ENCODE results near the gene TAF8.
"Not testable (repeated sequence)": the region's sequence is repeated elsewhere in the genome, so short reads cannot be mapped to it uniquely, and the experiment has no call there.

Gene TAF8

GRCh38 chr6:42029062-42029685 is 21.1 kb upstream of the TAF8 start:
- DNase-seq (ENCODE audit: low read depth) = no peak

DNA sequence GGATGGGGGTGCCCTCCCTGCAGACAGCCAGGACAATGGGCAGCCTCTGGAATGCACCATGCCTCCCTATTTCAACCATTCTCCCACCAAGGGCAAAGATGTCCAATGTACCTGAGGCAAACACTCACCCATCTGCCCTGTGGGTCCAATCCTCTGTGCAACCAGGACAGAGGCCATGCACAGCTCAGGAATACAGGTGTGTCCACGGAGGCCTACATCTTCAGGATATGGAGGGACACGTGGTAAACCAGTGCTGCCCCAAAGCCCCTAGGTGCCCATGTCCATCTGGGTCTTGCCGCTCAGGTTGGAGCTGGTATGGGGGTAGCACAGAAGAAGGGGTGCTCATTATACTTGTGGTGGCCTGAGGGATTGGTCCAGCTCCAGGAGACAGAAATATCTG is 20.4 kb upstream of the TAF8 start:
- DNase-seq (ENCODE audit: low read depth) = no peak

DNA sequence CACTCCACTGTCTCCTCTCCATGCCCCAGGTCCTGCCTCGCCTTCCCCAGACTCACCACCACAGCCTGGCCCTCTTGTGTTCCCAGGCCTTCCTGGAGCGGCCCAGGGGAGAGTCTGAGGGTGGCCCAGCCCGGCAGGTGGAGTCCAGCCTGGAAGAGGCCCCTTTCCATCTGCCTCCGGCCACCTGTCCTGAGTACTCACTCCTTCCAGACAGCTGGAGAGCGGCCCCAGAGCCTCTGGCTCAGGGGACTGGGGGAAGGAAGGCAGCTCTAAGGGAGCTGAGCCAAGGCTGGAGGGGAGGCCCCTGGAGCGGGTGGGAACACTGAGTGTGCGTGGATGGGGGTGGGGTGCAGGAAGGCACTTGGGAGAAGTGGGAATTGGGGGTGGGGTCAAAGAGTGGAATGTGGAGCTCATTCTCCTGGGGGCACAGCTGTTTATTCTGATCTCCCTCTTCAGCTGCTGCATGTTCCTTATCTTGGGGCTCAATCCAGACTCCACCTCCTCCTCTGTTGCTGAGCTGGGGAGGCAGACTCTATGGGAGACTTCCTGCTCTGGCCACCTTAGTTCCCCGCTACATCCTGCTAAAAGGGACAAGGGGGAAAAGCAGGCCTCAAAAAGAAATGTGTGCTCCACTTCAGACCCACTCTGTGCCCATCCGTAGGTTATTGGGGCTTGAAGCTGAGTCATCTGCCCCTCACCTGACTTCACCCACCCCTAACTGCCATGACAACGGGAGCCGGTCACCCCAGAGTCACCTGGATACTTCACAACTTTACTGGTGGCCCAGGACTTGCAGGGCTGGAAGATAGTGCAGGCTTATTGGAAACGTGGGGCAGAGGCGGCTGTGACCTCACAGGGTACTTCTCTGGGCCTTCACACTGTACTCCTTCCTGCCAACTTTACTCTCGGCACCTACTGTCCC is 19.5 kb upstream of the TAF8 start:
- no peak for DNase-seq (ENCODE audit: low read depth)

- DNase-seq (ENCODE audit: low read depth) = no peak
These were observed 18.0 kb upstream of the TAF8 start for GRCh38 chr6:42032366-42032765.

- DNase-seq (ENCODE audit: low read depth) = not testable (repeated sequence)
These were observed 12.7 kb upstream of the TAF8 start for GRCh38 chr6:42037669-42038068.

- no peak for DNase-seq (ENCODE audit: low read depth)
These were observed 12.2 kb upstream of the TAF8 start for GRCh38 chr6:42038163-42038562.

DNA sequence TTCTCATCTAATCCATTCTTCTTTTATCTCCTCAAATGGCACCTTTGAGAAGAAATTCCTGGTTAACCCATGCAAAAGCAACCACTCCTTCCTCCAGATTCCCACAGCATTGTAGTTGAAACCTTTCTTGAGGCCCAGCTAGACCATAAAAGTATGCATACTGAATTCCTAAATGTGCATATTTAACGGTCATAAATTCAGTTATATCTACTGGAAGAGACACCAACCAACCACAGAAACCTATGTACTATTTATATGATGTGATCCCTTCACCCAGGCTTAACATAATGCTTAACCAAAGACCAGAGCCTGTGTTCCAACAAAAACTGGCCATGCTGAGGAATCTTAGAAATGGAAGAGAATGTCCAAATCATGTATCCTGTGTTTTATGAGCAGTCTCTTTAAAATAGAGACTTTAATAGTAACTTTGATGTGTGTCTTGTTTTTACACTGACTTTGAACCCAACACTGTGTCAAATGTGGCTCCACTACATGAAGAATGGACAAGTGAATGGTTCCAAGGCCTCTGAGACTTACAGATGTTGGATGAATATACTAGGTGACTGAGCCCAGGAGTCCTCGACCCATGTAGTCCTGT is 11.4 kb upstream of the TAF8 start:
- no peak for DNase-seq (ENCODE audit: low read depth)

DNA sequence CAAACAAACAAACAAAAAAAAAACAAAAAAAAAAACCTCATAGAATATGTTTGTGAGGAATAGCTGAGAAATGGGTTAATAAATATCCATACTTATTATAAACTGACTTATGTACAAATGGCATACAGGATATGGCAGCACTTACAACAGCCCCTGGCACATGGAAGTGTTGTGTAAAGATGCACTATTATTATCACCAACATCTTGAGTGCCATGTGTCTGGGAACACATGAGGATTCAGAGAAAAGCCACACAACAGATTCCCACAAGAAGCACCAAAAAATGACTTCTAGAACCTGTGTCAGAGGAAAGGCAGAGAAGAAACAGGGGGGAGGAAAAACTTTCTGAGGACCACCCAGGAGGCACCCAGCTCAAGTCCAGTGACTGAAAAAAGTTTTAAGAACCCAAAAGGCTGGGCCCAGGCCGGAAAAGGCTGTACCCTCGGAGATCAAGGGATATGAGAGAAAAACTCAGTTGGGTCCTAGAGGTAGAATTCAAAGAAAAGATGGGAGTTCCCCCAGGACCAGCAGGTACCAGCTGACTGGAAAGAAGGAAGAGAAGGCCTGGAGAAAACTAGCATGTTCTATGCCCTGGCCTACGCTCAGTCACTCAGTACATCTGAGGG is 9.4 kb upstream of the TAF8 start:
- DNase-seq (ENCODE audit: low read depth) = no peak

DNA sequence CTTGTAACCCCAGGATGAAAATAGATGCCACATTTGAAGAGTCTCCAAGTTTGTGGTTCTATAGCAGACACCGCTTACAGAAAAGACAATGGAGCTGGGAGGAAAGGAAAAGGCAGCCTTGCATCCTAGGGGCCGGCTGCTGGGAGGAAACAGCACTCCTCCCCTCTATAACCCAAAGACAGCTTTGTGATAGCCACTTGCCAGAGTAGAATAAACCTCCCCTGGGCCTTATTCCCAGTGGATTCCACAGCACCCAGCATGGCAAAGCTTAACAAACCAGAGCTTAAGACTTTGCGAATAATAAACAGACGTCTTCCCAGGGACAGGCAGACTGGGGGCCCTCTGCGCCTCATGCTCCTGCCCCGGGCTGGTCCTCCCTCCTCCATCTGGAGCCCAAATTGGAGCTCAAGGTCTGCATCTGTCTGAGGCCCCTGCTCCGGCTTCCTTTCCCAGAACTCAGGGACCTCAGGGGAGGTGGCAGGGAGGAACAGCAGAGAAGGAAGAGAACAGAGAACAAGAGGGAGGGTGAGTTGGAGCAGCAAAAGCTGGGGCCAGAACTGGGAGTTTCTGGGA is 8.8 kb upstream of the TAF8 start:
- no peak for DNase-seq (ENCODE audit: low read depth)

- DNase-seq (ENCODE audit: low read depth) = no peak
These were observed 8.2 kb upstream of the TAF8 start for GRCh38 chr6:42042108-42042507.

DNA sequence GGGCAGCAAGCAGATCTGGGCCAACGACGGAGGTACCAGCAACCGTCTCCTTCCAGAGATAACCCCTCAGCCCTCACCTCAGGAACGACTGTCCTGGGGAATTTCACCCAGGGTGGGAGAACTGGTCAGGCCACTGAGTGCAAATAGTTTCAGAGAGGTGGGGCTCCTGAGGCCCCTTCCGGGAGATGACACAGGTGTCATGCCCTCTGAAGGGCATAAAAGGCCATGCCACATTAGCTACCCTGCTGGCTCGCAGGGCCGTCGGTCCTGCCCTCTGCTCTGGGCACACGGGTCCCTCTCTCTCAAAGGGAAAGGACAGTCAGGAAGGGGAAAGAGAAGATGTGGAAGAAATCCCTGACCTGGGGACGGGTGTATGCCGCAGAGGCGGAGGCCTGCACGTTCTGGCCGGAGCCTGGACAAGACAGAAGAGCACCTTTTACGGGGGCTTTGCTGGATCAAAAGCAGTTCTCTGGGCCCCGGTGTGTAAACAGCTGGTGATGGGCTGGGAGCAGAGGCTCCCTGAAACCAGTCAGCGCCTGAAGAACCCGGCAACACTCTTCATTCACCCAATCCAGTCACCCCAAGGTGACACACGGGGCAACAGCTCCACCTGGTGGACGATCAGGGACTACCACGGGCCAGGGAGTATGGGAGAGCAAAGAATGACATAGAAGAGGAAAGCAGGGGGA is 6.4 kb upstream of the TAF8 start:
- DNase-seq (ENCODE audit: low read depth) = peak; percentile 94

DNA sequence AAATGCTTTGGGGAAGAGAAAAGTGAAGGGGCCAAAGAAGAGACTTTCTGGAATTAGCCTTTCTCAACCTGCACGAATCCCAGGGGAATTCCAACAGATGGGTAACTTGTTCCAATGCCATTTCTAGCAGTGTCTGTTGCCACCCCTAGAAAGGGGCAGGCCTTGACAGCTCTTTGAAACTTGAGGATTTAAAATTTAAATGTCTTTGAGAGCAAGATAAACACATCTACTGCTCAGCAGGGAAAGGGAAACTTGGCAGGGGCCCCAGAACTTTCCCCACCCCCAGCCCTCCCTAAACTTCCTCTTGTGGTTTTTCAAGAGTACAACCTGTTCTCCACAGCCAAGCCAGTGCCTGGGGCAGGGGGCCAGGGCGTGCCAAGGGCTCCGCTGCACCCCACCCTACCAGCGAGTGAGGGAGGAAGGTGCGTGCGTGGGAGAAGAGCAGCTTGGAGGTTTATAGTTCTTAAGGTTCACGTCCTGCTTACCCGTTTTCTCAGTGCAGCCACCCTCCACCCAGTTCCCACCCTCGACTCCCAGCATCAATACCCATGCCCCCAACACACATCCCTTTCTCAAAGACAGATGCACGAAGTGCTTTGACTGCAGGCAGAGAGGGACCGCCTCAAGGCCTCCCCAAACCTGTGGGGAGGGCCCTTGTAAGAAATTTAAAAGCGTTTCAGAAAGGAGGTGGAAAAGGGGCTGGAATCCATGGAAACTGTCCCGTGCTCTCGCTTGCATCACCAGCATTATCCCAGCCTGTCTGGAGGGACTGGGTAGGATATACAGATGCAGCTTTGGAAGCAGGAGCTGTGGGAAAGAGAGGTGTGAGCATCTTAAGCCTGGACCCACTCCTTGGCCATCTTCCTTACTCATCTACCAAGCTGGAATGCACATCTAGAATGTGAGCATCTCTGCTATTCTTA is 4.5 kb upstream of the TAF8 start:
- no peak for DNase-seq (ENCODE audit: low read depth)

DNA sequence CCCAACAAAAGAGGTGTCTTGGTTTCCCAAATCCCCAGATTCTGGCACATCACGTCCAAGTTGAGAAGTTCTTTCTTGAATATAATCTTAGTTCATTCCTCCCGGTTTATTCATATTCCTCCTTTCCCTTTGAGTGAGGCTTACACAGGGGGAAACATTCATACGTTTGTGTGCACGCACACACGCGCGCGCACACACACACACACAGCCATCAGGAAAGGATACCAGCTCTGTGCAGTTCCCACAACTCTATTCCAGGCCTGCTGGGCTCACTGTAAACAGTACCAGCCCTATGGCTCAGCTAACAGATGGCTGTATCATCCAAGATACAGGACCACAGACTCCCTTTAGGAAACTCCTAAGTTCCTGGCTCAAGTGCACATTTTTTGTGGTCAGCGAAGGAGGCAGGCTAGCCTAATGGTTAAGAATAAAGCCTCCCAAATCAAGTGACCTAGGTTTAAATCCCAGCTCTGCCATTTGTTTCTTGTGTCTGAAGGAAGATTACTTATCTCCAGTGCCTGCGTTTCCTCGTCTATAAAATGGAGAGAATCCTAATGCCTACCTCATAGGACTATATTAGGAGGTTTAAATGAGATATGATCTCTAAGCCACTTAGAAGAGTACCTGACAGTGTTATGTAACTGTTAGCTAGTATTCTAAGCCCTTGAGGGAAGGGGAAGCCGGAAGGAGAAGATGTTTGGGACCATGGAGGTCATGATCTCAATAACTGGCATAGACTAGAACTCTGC is 3.7 kb upstream of the TAF8 start:
- DNase-seq (ENCODE audit: low read depth) = no peak

DNA sequence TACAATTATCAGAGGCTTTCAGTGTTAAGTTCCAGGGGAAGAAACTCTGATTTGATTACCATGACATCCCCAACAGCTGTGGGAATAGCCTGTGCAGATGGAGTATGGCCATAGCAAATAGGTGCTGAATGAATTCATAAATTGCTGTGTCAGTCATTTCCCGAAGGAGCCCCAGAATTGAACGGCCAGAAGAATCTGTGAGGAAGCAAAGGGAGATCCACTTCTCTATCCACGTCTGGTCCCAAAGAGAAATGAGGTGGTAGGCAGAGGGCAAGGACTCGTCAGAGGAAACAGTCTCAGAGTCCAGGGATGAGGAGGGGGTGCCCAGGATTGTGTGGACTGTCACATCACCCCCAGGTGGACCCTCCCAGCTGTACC is 3.1 kb upstream of the TAF8 start:
- DNase-seq (ENCODE audit: low read depth) = no peak

GRCh38 chr6:42047790-42048405 is 2.4 kb upstream of the TAF8 start:
- no peak for DNase-seq (ENCODE audit: low read depth)

DNA sequence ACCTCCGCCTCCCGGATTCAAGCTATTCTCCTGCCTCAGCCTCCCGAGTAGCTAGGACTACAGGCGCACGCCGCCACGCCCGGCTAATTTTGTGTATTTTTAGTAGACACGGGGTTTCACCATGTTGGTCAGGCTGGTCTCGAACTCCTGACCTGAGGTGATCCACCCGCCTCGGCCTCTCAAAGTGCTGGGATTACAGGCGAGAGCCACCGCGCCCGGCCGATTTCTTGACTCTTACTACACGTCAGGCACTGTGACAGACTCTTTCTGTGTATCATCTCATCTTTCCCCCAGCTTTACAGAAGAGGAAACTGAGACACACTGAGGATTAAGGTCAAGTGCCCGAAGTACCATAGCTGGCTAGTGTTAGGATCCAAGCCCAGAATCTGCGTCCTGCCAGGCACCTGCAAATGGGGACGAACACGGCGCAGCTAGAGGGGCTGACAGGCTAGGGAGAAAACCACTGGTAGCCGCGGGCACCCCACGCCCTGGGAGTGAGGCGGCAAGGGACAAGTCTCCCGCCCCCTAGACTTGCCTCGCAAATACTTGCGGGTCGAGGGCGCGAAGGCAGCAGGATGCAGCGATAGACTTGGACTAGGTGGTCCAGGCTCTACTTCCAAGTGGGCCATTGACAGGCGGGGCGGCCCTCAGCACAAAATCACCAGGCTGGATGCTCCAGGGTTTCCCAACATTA is 1.1 kb upstream of the TAF8 start:
- DNase-seq (ENCODE audit: low read depth) = no peak

GRCh38 chr6:42049948-42050296 is 402 bp upstream of the TAF8 start:
- DNase-seq (ENCODE audit: low read depth) = no peak

GRCh38 chr6:42051268-42051653 is 937 bp downstream of the TAF8 start:
- DNase-seq (ENCODE audit: low read depth) = no peak

GRCh38 chr6:42053601-42054000 is 3.3 kb downstream of the TAF8 start:
- no peak for DNase-seq (ENCODE audit: low read depth)
